ENCODE measurements around the gene CSRP3. TPM values are rescaled to one million over a fixed set of nuclear protein-coding genes. Genes with fewer than 3 reads are reported as not detected.

The CSRP3 gene
- total RNA-seq, 1 donor from 2014 or later, result not detected

GRCh38 chr11:19226378-19227195 lies 24.8 kb upstream of the CSRP3 start:
- ChIA-PET CTCF (no interaction called here), POLR2A (no interaction called here)
- Mint-ChIP-seq H3K9me3 (peaks cover 3% of the 10 kb centered on the region), H3K27ac (no peak overlapping the region), H3K27me3 (no peaks in the 10 kb centered on the region), H3K4me1 (no peaks in the 10 kb centered on the region), H3K4me3 (no peak overlapping the region), H3K36me3 (ENCODE audit: low read depth) (no peaks in the 10 kb centered on the region)
- TF ChIP-seq CTCF (IDR thresholded peaks at IDR 0.05), result no peak
- intact Hi-C loops (cut with micrococcal nuclease), result no loop called here
- DNase-seq, result no peak
- ATAC-seq (ENCODE audit: low read depth), result no peak

GRCh38 chr11:19225581-19225980 lies 23.8 kb upstream of the CSRP3 start:
- H3K36me3 Mint-ChIP-seq (ENCODE audit: low read depth), result no peaks in the 10 kb centered on the region
- H3K9me3 Mint-ChIP-seq, result peaks cover 3% of the 10 kb centered on the region
- no peak overlapping the region for H3K4me3 Mint-ChIP-seq
- no peaks in the 10 kb centered on the region for H3K4me1 Mint-ChIP-seq
- intact Hi-C loops (cut with micrococcal nuclease), result no loop called here
- ChIA-PET POLR2A (no interaction called here), CTCF (interaction anchor here (1.3 kb wide), 1 partner anchor 32 kb away, joined by 3 read pairs; no protein-coding TSS in a partner anchor)
- ATAC-seq (ENCODE audit: low read depth) (no peak), DNase-seq (no peak)
- H3K27me3 Mint-ChIP-seq, result no peaks in the 10 kb centered on the region
- H3K27ac Mint-ChIP-seq, result no peak overlapping the region
- no peak for TF ChIP-seq CTCF (IDR thresholded peaks at IDR 0.05)

GRCh38 chr11:19225123-19225522 lies 23.3 kb upstream of the CSRP3 start:
- TF ChIP-seq CTCF (IDR thresholded peaks at IDR 0.05), result no peak
- no peak overlapping the region for H3K27ac Mint-ChIP-seq
- POLR2A ChIA-PET, result no interaction called here

GRCh38 chr11:19220903-19221724 lies 19.3 kb upstream of the CSRP3 start:
- Mint-ChIP-seq H3K9me3 (peaks cover 3% of the 10 kb centered on the region), H3K36me3 (ENCODE audit: low read depth) (no peaks in the 10 kb centered on the region), H3K27ac (no peak overlapping the region), H3K27me3 (peaks cover 3% of the 10 kb centered on the region), H3K4me1 (no peaks in the 10 kb centered on the region), H3K4me3 (no peak overlapping the region)
- DNase-seq (no peak), ATAC-seq (ENCODE audit: low read depth) (no peak)
- POLR2A ChIA-PET, result no interaction called here
- intact Hi-C loops (cut with micrococcal nuclease), result no loop called here
- TF ChIP-seq CTCF (IDR thresholded peaks at IDR 0.05), result no peak
- CTCF ChIA-PET, result no interaction called here

More at GRCh38 chr11:19225123-19225522, 23.3 kb upstream of the CSRP3 start:
- no peak for DNase-seq
- H3K4me3 Mint-ChIP-seq, result no peak overlapping the region
- CTCF ChIA-PET, result interaction anchor here (1.3 kb wide), 1 partner anchor 33 kb away, joined by 3 read pairs; no protein-coding TSS in a partner anchor
- H3K36me3 Mint-ChIP-seq (ENCODE audit: low read depth), result no peaks in the 10 kb centered on the region
- intact Hi-C loops (cut with micrococcal nuclease), result no loop called here
- peaks cover 3% of the 10 kb centered on the region for H3K9me3 Mint-ChIP-seq
- no peaks in the 10 kb centered on the region for H3K27me3 Mint-ChIP-seq
- no peaks in the 10 kb centered on the region for H3K4me1 Mint-ChIP-seq
- no peak for ATAC-seq (ENCODE audit: low read depth)
